NCI-H524 (cell line): ENCODE results near the gene RNF34.
A peak's percentile ranks its signal among the peaks of the same experiment; 100 is the strongest.
"Not testable (repeated sequence)": the region's sequence is repeated elsewhere in the genome, so short reads cannot be mapped to it uniquely, and the experiment has no call there.

ENCODE experiments used
- DNase-seq, 2 experiments: peaks; one replicate each; lab custom pipeline; 2025; lab: John Stamatoyannopoulos, UW

The RNF34 gene, protein sequence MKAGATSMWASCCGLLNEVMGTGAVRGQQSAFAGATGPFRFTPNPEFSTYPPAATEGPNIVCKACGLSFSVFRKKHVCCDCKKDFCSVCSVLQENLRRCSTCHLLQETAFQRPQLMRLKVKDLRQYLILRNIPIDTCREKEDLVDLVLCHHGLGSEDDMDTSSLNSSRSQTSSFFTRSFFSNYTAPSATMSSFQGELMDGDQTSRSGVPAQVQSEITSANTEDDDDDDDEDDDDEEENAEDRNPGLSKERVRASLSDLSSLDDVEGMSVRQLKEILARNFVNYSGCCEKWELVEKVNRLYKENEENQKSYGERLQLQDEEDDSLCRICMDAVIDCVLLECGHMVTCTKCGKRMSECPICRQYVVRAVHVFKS

DNA sequence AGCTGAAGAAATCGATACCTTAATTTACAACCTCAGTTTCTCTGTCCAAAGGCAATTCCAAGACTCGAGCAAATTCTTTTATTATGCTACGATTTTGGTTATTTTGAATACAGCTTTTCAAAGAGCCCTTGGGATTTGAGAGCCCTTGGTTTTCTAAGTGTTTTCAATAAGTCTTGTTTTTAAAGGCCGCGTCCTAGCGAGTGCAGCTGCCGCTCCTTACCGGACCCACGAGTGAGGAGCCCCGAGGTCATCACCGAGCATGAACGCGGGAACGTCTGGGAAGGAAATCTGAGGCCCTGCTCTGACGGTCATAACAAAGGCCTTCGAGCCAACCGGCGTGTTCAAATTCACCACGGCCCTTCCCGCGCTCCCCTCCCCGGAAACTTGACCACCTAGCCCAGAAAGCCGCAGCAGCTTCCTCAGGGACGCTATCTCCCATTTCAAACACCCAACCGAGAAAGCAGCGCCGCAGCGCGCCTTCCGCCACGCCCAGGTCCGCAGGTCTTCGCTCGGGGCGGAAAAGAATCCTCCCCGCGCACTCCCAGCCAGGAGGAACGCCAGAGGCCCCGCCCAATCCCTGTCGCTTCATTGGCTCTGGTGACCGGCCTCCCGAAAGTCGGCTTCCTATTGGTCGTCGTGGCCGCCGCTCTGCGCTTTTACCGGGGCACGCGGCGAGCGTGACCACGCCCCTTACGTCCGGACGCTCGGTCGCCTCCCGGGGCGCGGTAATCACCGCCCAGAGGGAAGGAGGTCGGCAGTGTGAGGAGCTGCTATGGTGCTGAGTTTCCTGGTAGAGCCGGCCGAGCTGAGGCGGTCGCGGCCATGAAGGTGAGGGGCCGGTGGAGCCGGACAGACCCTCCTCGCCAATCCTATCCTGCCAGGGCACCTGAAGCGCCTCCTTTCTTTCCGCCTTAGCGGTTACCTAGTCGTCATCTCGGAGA lies at the start of gene RNF34:
TSS of gene RNF34 (plus strand) at position 728 of the 941 bp plus-strand sequence. CDS start at position 823, 95 bp downstream.
- DNase-seq = peak; percentile 94 to 97

DNA sequence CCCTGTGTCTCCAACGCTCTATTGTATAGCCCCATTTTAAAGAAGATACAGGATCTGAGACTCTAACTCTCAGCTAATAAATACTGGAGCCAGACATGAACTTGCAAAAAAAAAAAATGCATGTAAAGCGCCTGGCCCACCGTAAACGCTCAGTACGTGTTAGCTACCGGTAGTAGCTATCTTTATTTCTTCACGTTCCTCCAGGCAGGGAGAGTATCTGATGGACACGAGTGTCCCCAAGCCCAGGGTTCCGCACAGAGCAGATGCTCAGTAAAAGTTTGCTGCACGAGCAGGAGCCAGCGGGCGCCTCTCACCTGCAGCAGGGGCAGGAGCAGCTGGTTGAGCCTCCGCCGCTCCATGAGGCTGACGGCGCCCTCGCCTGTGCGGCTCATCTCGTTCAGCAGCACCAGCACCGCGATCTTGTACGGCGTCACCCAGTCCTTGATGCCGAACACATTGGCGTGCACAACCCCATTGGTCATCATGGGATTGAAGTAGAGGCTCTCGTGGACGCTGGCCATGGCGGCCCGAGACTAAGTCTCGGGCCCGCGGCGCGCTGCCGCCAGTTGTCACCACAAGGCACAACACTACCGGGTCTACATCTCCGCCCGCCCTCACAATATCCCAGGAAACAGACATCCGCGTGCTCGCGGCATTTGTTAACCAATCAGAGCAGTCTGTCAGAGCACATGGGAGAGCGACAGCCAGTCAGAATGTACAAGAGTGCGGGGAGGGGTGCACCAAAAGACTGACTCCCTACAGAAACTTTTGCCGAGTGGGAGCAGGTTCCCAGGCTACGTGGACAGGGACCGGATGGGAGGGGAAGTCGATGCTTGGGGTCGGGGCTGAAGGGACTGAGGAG lies 47.9 kb upstream of the RNF34 start, which contains the start of gene ANAPC5:
TSS of gene ANAPC5 (minus strand) at position 592 of the 862 bp plus-strand sequence. CDS start at position 521, 71 bp downstream.
- DNase-seq = peak; percentile 98 to 99

DNA sequence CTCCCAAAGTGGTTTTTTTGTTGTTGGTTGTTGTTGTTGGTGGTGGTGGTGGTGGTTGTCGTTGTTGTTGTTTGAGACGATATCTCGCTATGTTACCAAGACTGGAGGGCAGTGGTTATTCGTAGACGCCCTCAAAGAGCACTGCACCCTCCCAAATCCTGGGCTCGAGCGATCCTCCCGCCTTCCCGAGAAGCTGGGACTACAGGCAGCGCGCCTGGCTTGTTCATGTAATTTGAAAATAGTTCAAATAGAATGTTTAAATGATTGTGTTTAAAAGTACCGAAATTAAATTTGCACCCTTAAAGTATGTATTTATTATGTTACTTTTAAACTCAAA lies 47.3 kb upstream of the RNF34 start:
- DNase-seq = peak in 1 of 2 experiments; percentile 83

DNA sequence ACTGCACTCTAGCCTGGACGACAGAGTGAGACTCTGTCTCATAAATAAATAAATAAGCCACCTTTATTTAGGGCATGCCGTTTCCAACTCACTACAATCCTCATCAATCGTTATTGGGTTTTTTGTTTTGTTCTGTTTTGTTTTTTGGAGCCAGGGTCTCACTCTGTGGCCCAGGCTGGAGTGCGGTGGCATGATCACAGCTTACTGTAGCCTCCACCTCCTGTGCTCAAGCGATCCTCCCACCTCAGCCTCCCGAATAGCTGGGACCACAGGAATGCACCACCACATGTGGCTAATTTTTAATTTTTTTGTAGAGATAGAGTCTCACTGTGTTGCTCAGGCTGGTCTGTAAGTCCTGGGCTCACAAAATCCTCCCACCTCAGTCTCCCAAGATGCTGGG lies 44.1 kb upstream of the RNF34 start:
- DNase-seq = no peak

DNA sequence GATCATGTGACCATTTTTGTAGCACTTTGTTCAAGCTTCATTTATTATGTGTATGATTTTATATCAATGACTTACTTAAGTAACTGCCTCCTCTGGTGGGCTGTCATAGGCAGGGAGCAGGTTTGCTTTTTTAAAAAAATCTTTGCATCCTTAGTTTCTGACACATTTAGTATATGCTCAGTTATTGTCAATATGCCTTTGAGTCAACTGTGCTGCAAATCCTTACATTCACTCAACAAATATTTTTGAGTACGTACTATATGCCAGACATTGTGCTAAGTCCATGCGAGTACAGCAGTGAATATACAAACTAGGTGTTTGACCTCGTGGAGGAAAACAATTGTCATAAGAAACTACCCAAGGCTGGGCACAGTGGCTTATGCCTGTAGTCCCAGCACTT lies 43.3 kb upstream of the RNF34 start:
- DNase-seq = no peak

DNA sequence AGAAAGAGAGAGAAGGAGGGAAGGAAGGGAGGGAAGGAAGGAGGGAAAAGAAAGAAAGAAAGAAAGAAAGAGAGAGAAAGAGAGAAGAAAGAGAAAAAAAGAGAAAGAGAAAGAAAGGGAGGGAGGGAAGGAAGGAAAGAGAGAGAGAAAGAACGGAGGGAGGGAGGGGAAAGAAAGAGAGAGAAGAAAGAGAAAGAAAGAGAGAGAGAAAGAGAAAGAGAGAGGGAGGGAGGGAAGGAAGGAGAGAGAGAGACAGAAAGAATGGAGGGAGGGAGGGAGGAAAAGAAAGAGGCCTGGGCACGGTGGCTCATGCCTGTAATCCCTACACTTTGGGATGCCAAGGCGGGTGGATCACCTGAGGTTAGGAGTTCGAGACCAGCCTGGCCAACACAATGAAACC lies 42.6 kb upstream of the RNF34 start:
- no peak for DNase-seq

DNA sequence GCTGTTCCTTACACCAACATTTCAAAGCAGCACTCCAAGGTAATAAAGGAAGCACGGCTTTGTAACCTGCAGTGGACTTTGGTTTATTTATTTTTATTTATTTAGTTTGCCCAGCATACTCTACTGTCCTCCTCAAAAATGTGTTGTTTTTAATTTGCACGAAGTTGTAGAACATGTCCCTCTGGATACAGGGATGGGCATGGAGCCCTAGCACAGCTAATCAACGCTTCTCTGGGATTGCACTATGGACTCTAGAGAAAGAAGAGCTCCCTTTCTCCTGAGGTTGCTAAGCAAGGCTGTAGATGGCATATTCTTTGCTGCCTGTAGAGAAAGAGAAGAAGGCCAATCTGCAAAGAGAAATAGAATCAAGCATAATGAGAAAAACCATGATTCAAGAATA lies 41.8 kb upstream of the RNF34 start:
- DNase-seq = no peak

DNA sequence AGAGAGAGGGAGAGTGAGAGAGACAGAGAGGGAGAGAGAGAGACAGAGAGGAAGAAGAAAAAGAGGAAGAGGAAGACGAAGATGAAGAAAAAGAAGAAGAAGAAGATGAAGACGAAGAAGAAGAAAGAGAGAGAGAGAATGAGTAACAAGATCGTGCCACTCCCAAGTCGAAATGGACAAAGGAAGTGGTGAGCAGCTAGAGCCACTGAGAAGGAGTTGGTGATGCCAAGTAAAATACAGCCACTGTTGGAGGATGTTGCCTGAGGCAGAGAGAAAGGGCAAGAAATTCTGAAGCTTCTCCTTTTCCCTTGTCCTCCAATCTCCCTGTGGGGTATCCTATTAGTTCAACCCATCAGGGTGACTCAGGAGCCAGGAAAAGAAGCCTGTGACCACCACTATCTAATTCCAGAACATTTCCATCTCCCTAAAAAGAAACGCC lies 35.2 kb upstream of the RNF34 start:
- DNase-seq = no peak

DNA sequence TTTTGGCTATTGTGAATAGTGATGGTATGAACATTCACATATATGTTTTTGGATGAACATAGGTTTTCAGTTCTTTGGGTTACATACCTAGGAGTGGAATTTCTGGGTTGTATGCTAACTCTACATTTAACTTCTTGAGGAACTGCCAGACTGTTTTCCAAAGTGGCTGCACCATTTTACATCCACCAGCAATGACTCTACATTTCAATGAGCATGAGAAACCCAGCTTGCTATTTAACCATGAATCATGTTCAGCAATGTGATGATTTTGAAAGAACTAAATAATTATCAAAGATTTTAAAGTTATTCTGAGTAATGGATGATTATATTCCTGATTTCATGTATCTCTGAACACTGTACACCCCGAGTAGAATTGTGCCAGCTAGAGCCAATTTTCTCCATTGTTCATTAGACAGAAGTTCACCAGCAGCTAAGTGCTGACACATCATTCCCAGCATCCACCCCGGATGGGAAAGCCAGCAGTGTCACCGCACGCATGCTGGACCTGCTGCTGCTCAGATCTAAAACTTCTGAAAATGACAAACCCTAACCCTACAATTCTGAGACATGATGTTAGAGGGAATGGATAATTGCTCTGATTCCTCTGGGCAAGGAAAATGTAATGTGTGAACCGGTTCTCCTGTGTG lies 34.4 kb upstream of the RNF34 start:
- DNase-seq = no peak

DNA sequence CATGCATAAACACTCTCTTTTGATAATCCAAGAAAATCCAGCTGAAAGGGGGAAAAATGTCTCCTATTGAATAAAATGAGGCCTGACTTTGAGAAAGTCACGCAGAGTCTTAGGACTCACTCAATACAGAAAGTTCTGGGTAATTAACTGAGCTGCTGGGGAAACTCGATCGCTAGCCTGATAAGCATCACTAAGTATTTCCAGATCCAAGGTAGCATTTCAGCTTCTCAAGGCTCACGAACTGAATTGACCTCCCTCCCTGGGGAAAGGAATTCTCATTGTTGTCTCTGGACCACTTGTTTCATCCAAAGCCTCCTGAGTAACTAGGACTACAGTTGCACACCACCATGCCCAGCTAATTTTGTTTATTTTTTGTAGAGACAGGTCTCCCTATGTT lies 33.9 kb upstream of the RNF34 start:
- DNase-seq = no peak

DNA sequence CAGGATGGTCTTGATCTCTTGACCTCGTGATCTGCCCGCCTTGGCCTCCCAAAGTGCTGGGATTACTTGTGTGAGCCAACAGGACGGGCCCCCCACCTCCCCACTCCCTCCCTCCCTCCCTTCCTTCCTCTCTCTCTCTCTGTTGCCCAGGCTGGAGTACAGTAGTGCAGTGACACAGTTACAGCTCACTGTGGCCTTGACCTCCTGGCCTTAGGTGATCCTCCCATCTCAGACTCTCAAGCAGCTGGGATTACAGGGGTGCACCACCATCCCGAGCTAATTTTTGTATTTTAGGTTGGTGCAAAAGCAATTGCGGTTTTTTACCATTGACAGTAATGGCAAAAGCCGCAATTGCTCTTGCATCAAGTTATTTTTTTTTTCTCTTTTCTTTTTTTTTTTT lies 28.5 kb upstream of the RNF34 start:
- no peak for DNase-seq

DNA sequence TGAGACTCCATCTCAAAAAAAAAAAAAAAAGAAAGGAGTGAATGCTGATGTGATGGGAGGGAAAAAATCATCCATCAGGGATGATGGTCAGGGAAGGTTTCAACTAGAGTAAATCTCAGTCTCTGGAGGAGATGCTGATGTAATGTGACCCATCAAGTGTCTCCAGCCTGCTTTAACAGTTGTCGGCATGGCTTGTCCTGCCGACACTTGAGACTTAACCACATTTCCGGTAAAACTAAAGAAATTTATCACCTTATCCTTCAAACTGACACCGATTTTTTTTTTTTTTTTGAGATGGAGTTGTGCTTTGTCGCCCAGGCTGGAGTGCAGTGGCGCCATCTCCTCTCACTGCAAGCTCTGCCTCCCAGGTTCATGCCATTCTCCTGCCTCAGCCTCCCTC lies 26.2 kb upstream of the RNF34 start:
- DNase-seq = no peak

DNA sequence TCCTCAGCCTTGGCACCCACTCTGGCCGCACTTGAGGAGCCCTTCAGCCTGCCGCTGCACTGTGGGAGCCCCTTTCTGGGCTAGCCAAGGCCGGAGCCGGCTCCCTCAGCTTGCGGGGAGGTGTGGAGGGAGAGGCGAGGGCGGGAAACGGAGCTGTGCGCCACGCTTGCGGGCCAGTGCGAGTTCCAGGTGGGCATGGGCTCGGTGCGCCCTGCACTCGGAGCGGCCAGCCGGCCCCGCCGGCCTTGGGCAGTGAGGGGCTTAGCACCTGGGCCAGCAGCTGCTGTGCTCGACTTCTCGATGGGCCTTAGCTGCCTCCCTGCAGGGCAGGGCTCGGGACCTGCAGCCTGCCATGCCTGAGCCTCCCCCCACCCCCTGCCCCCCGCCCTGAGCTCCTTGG lies 25.6 kb upstream of the RNF34 start:
- DNase-seq = not testable (repeated sequence)

DNA sequence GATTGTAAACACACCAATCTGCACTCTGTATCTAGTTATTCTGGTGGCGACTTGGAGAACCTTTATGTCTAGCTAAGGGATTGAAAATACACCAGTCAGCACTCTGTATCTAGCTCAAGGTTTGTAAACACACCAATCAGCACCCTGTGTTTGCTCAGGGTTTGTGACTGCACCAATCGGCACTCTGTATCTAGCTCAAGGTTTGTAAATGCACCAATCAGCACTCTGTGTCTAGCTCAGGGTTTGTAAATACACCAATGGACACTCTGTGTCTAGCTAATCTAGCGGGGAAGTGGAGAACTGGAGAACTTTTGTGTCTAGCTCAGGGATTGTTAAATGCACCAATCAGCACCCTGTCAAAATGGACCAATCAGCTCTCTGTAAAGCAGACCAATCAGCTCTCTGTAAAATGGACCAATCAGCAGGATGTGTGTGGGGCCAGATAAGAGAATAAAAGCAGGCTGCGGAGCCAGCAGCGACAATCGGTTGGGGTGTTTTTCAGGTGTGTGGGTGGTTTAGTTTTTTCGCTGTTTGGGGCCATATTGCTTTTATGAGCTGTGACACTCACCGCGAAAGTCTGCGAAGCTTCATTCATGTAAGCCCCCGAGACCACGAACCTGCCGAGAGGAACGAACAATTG lies 24.9 kb upstream of the RNF34 start:
- not testable (repeated sequence) for DNase-seq

DNA sequence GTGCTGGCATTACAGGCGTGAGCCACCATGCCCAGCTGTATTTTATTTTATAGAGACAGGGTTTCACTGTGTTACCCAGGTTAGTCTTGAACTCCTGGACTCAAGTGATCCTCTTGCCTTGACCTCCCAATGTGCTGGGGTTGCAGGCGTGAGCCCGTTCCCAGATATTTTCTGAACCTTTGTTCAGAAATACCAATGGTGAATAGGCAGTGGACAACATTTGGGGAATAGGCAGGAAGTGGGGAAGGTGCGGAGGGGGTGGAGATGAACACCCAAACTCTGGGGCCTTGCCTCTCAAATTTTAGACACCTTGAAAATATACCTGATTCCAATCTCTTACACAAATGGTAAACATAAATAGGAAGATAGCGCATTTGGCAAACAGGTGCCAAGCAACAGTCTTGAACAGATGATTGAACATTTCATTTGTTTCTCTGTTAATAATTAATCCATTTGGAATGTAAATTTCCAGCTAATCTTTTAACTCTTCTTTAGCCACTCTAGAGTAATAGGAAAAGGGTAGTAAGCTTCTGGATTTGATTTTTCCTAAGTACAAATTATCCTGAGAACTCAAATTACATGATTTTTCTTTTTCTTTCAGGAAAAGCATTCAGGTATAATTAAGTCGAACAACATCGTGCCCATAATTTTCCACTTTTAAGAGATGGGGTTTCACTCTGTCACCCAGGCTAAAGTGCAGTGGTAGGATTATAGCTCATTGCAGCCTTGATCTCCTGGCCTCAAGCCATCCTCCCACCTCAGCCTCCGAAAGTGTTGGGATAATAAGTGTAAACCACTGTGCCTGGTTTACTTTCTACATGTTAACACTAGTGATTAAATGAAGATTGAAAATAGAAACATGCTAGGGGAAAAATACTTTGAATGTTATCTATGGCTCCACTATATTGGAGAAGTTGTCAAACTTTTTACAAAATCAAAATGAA lies 22.9 kb upstream of the RNF34 start:
- no peak for DNase-seq

DNA sequence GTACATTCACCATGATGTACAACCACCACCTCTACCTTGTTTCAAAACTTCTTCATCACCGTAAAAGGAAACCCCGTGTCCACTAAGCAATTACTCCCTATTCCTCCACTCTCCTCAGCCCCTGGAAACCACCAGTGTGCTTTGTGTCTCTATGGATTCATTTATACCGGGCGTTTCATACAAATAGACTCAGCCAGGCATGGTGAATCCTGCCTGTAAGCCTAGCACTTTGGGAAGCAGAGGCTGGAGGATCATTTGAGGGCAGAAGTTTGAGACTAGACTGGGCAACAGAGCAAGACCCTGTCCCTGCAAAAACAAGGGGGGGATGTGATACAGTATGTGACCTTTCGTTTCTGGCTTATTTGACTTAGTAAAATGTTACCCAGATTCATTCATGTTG lies 21.2 kb upstream of the RNF34 start:
- DNase-seq = no peak

DNA sequence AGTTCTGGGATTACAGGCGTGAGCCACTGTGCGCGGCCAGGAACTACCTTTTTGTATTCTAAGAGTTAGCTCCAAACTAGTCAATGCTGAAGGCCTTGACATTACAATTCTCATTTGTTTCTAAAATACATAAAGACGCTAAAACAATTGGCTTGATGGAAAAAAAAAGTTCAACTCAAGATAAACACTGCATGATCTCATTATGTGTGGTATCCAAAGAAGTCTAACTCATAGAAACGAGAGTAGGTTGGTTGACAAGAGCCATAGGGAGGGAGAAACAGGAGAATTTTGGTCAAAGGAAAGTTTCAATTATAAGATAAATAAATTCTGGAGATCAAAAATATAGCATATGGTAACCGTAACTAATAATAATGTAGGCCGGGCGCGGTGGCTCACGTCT lies 20.0 kb upstream of the RNF34 start:
- no peak for DNase-seq

DNA sequence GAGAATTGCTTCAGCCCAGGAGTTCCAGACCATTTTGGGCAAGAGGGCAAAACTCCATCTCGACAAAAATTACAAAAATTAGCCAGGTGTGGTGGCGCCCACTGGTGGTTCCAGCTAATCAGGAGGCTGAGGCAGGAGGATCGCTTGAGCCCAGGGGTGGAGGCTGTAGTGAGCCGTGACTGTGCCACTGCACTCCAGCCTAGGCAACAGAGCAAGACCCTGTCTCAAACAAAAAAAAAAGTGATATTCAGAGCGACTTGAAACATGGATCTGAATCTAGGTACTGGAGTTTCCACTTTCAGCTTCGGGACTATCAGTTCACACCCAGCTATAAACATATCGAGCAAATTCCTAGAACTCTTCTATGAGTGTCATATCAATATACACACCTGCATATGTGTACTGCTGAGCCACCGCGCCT lies 16.3 kb upstream of the RNF34 start:
- no peak for DNase-seq

DNA sequence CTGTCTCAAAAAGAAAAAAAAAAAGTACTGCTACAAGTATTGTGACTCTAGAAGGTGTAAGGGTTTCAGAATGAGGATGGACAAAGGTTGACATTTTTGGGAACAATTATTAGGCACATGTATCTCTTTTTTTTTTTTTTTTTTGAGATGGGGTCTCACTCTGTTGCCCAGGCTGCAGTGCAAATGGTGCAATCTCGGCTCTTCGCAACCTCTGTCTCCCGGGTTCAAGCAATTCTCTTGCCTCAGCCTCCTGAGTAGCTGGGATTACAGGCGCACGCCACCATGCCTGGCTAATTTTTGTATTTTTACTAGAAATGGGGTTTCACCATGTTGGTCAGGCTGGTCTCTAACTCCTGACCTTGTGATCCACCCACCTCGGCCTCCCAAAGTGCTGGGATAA lies 15.0 kb upstream of the RNF34 start:
- not testable (repeated sequence) for DNase-seq
